Muscle of leg (tissue), 11 donors: ENCODE results near the gene IFT57. TPM values are rescaled to one million over a fixed set of nuclear protein-coding genes. Genes with fewer than 3 reads are reported as not detected.
"Not testable (repeated sequence)": the region's sequence is repeated elsewhere in the genome, so short reads cannot be mapped to it uniquely, and the experiment has no call there.

Source experiments
- DNase-seq: peaks from one replicate; pipeline ENCODE4 v3.0.0; 2013
- H3K27ac ChIP-seq: one replicate; pipeline ENCODE4 v1.5.1; 2013; ENCODE audit warnings: mild to moderate bottlenecking, low read length, control low read depth
- H3K27me3 ChIP-seq: one replicate; pipeline ENCODE4 v1.6.1; 2013; ENCODE audit warnings: low read length; ENCODE audit not compliant: control insufficient read depth, insufficient read depth
- H3K36me3 ChIP-seq: one replicate; pipeline ENCODE4 v1.6.1; 2013; ENCODE audit warnings: low read length; ENCODE audit not compliant: control insufficient read depth, insufficient read depth
- H3K4me1 ChIP-seq: one replicate; pipeline ENCODE4 v1.6.1; 2013; ENCODE audit warnings: low read length; ENCODE audit not compliant: control insufficient read depth, insufficient read depth
- H3K4me3 ChIP-seq: one replicate; pipeline ENCODE4 v1.5.1; 2013; ENCODE audit warnings: low read length, control low read depth
- H3K9me3 ChIP-seq: replicated peaks from 2 replicates; pipeline ENCODE4 v1.6.1; 2013; ENCODE audit warnings: low read depth, low read length; ENCODE audit not compliant: control insufficient read depth
- WGBS: methylation state at CpG from one replicate; pipeline ENCODE4 v1.1.5; 2013; ENCODE audit warnings: missing lambda C conversion rate; ENCODE audit not compliant: insufficient coverage; 5-methylcytosine and 5-hydroxymethylcytosine counted together
- polyA plus RNA-seq, 8 donors: library from polyadenylated mRNA; unstranded; fragments of 120-200 nt; gene quantifications; one replicate each; pipeline versions ENCODE4 v1.2.1 to v1.2.3, GENCODE V29; 2013; ENCODE audit warnings: inconsistent platforms in 1 of 8, low replicate concordance in 1 of 8; ENCODE audit not compliant: insufficient read length in 8 of 8, insufficient read depth in 1 of 8
- total RNA-seq: library from RNA; stranded (reverse); fragments of 120-200 nt; gene quantifications from one replicate; pipeline ENCODE4 v1.2.4, GENCODE V29; 2013

The IFT57 gene
- total and polyA plus RNA-seq, 9 donors: 25.3 to 41.7 (median 32.1) TPM

GRCh38 chr3:108177536-108177935, 44.7 kb downstream of the IFT57 start:
- DNase-seq: no peak
- H3K27ac ChIP-seq: no peak overlapping the region
- WGBS: no CpG with 5 or more reads among the region's 2 CpGs
- no peak overlapping the region for H3K4me3 ChIP-seq
- H3K4me1 ChIP-seq: no peaks in the 10 kb centered on the region
- H3K36me3 ChIP-seq: no peaks in the 10 kb centered on the region
- no peaks in the 10 kb centered on the region for H3K9me3 ChIP-seq
- H3K27me3 ChIP-seq: no peaks in the 10 kb centered on the region

DNA sequence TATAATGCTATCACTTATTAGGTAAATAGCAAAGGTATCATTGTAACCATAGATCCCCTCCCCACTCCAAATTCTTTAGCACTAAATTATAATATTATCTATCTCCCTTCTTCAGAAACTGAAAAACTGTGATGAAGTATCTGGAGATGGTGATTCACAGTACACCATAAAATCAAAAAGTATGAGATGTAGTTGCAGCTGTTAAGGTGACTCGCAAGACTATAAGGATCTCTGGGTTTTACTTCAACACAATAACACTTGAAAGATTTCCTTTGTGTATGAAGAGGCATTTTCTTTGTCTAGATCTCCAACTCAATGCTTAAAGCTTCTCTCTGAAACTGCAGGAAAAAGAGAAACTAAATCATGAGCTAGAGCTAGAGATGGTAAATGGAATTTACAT, 46.9 kb downstream of the IFT57 start:
- no peak overlapping the region for H3K27ac ChIP-seq
- no CpG with 5 or more reads among the region's 1 CpG for whole genome bisulfite sequencing
- no peak for DNase-seq

GRCh38 chr3:108171106-108171505, 51.1 kb downstream of the IFT57 start:
- DNase-seq: no peak
- H3K4me1 ChIP-seq: no peaks in the 10 kb centered on the region
- no CpG with 5 or more reads among the region's 2 CpGs for WGBS

More for the DNA sequence above, 46.9 kb downstream of the IFT57 start:
- Histone ChIP-seq H3K36me3 (no peaks in the 10 kb centered on the region), H3K27me3 (no peaks in the 10 kb centered on the region), H3K9me3 (no peaks in the 10 kb centered on the region), H3K4me3 (no peak overlapping the region), H3K4me1 (no peaks in the 10 kb centered on the region)

DNA sequence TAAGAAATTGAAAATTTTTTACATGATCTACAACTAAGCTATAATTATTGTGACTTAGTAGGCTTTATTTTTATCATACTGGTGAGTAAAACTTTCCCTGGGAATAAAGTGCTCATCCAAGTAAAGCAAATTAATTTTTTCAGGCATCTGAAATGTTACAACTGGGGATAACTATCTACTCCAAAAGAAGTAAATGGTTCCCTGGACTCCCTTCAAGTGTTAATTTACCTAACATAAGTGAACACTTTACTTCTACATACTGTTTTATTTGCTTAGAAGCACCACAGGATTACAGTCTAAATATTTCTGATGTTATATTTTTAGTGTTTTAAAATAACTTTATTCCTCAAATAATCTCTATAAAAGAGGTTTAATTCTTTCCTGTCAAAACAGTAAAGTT, 57.8 kb downstream of the IFT57 start:
- Histone ChIP-seq H3K27ac (no peak overlapping the region), H3K36me3 (peaks cover 4% of the 10 kb centered on the region), H3K4me1 (no peaks in the 10 kb centered on the region), H3K4me3 (no peak overlapping the region), H3K27me3 (no peaks in the 10 kb centered on the region), H3K9me3 (no peaks in the 10 kb centered on the region)
- DNase-seq: peak; percentile 34

More at GRCh38 chr3:108171106-108171505, 51.1 kb downstream of the IFT57 start:
- H3K9me3 ChIP-seq: no peaks in the 10 kb centered on the region
- no peak overlapping the region for H3K27ac ChIP-seq
- no peak overlapping the region for H3K4me3 ChIP-seq
- H3K27me3 ChIP-seq: no peaks in the 10 kb centered on the region
- H3K36me3 ChIP-seq: no peaks in the 10 kb centered on the region

GRCh38 chr3:108159865-108160264, 62.4 kb downstream of the IFT57 start:
- no peaks in the 10 kb centered on the region for H3K4me1 ChIP-seq
- no peaks in the 10 kb centered on the region for H3K9me3 ChIP-seq
- H3K27me3 ChIP-seq: no peaks in the 10 kb centered on the region
- no CpG with 5 or more reads among the region's 1 CpG for WGBS
- no peak overlapping the region for H3K27ac ChIP-seq
- H3K4me3 ChIP-seq: no peak overlapping the region
- H3K36me3 ChIP-seq: peaks cover 2% of the 10 kb centered on the region
- DNase-seq: no peak

- Histone ChIP-seq H3K27me3 (no peaks in the 10 kb centered on the region), H3K4me1 (no peaks in the 10 kb centered on the region), H3K4me3 (no peak overlapping the region), H3K9me3 (no peaks in the 10 kb centered on the region), H3K36me3 (peaks cover 2% of the 10 kb centered on the region), H3K27ac (no peak overlapping the region)
- DNase-seq: no peak
- WGBS: 94% methylated on average over 3 of the region's 7 CpGs
Observed at GRCh38 chr3:108159105-108159504, 63.1 kb downstream of the IFT57 start.

DNA sequence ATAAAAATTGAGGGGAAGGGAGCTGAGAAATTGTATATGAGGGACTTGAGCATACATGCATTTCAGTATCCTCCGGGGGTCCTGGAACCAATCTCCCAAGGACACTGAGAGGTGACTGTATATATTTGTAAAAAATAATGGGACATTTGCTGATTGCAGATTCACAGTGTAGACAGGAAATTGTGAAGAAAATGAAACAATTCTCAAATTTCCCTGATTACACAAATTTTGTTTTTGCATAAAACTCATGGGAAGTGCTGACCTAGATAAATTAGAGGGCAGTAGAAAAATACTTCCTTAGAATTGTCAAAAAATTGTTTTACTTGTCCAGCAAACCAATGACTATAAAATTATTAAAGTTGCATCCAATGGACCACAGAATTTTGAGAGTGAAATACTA, 64.0 kb downstream of the IFT57 start:
- Histone ChIP-seq H3K36me3 (peaks cover 2% of the 10 kb centered on the region), H3K4me3 (no peak overlapping the region), H3K27me3 (no peaks in the 10 kb centered on the region), H3K9me3 (no peaks in the 10 kb centered on the region), H3K27ac (no peak overlapping the region), H3K4me1 (no peaks in the 10 kb centered on the region)
- DNase-seq: no peak
- no CpG with 5 or more reads among the region's 1 CpG for WGBS

- H3K4me1 ChIP-seq: no peaks in the 10 kb centered on the region
- no peaks in the 10 kb centered on the region for H3K27me3 ChIP-seq
- no peak overlapping the region for H3K27ac ChIP-seq
- H3K4me3 ChIP-seq: no peak overlapping the region
- 100% methylated on average over 1 of the region's 2 CpGs for WGBS
- H3K36me3 ChIP-seq: peaks cover 2% of the 10 kb centered on the region
- no peak for DNase-seq
- no peaks in the 10 kb centered on the region for H3K9me3 ChIP-seq
Observed at GRCh38 chr3:108157273-108157672, 65.0 kb downstream of the IFT57 start.

- H3K9me3 ChIP-seq: no peaks in the 10 kb centered on the region
- no peak for DNase-seq
Observed at GRCh38 chr3:108156312-108156853, 65.8 kb downstream of the IFT57 start.

DNA sequence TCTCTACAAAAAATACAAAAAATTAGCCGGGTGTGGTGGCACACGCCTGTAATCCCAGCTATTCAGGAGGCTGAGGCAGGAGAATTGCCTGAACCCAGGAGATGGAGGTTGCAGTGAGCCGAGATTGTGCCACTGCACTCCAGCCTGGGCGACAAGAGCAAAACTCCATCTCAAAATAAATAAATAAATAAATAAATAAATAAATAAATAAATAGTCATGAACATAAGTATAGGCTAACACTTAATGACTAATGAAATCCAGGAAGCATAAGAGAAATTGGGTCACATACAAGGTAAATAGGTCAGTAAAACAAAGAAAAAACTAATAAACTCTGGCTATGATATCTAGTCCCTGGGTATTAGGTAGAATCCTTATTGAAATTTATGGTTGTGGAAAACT, 66.6 kb downstream of the IFT57 start:
- not testable (repeated sequence) for H3K4me3 ChIP-seq, H3K27me3 ChIP-seq, H3K9me3 ChIP-seq, H3K27ac ChIP-seq, DNase-seq, H3K4me1 ChIP-seq, H3K36me3 ChIP-seq
- no CpG with 5 or more reads among the region's 4 CpGs for WGBS

More at GRCh38 chr3:108156312-108156853, 65.8 kb downstream of the IFT57 start:
- no CpG with 5 or more reads among the region's 4 CpGs for WGBS
- Histone ChIP-seq H3K4me3 (no peak overlapping the region), H3K27ac (no peak overlapping the region), H3K36me3 (no peaks in the 10 kb centered on the region), H3K4me1 (no peaks in the 10 kb centered on the region), H3K27me3 (no peaks in the 10 kb centered on the region)

GRCh38 chr3:108153451-108153981, 68.7 kb downstream of the IFT57 start:
- no peaks in the 10 kb centered on the region for H3K27me3 ChIP-seq
- no peaks in the 10 kb centered on the region for H3K9me3 ChIP-seq
- H3K36me3 ChIP-seq: no peaks in the 10 kb centered on the region
- H3K4me3 ChIP-seq: no peak overlapping the region
- peak; percentile 18 for DNase-seq
- WGBS: 75% methylated on average over 4 of the region's 7 CpGs
- no peak overlapping the region for H3K27ac ChIP-seq
- H3K4me1 ChIP-seq: no peaks in the 10 kb centered on the region
